Purkinje cell (primary cell): Measurements from ENCODE around the gene NPSR1. TPM values are rescaled to one million over a fixed set of nuclear protein-coding genes. Genes with fewer than 3 reads are reported as not detected.

Experiments used
- polyA plus RNA-seq: library from polyadenylated mRNA; unstranded; fragments of >200 nt; fragmentation: Nextera tagmentation; gene quantifications from 2 replicates; pipeline ENCODE4 v1.2.1, GENCODE V29; 2014

The NPSR1 gene
- not detected in 2 replicates for polyA plus RNA-seq

GRCh38 chr7:34657632-34658268 is at the start of gene NPSR1:
TSS of gene NPSR1 (plus strand) at chr7:34658218. CDS start at chr7:34658413, 195 bp downstream.

